ENCODE measurements around the gene ABR.
"Not testable (repeated sequence)": the region's sequence is repeated elsewhere in the genome, so short reads cannot be mapped to it uniquely, and the experiment has no call there.

- not testable (repeated sequence) for TF ChIP-seq CTCF, EZH2phosphoT487 (IDR thresholded peaks at IDR 0.05; ENCODE audit: low read length)
Observed at GRCh38 chr17:971861-972260, 207.9 kb downstream of the ABR start.

All from MM.1S (cell line).